HG03175 (cell line): ENCODE data around the gene UPK2.

ENCODE experiments used
- ATAC-seq: cut with Tn5 transposase; IDR thresholded peaks from one replicate; pipeline ENCODE4 v1.9.1; 2021; ENCODE audit warnings: mild to moderate bottlenecking, moderate library complexity; ENCODE audit not compliant: unreplicated experiment

UPK2 gene

DNA sequence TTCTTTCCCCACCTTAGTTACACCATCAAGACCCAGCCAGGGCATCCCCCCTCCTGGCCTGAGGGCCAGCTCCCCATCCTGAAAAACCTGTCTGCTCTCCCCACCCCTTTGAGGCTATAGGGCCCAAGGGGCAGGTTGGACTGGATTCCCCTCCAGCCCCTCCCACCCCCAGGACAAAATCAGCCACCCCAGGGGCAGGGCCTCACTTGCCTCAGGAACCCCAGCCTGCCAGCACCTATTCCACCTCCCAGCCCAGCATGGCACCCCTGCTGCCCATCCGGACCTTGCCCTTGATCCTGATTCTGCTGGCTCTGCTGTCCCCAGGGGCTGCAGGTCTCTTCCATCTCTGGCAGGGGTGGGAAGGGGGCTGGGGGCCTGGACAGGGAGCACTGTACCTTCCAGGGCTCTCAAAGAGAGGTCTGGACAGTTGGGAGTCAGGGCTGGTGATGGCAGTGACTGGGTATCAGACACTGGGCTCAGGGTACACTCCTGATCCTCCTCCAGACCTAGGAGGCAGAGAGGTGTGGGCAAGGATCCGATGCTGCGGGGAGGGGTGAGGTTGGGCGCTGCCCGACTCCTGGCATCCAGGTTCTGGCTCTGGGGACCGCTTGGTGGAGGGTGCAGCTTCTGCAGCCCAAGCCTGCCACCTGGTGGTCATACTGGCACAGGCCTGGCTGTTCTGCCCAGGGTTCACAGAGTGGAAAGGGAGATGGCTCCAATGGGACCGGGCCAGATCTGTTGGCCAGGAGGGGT, at the start of gene UPK2:
TSS of gene UPK2 (plus strand) at position 205 of the 753 bp plus-strand sequence. CDS start at position 258, 53 bp downstream.
- peak; percentile 76 for ATAC-seq

GRCh38 chr11:118907051-118908042, 48.8 kb upstream of the UPK2 start:
- peak; percentile 83 for ATAC-seq

DNA sequence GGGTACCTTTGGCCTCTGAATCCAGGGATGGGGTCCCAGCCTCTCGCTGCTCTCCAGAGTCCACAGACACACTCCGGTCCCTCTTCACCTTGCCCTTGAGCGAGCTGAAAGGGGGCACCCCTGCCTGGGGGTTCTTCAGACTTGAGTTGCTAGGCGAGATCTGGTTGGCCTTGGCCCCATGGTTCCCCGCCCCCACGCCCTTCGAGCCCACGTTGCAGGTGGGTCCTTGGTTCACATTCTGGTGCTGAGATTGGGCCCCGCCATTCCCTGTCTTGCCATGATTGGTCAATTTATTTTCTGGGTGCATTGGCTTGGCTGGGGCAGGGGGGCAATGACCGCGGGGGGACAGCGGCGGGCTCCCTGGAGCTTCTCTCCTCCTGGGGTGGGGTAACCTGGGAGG, 47.8 kb upstream of the UPK2 start:
- no peak for ATAC-seq

DNA sequence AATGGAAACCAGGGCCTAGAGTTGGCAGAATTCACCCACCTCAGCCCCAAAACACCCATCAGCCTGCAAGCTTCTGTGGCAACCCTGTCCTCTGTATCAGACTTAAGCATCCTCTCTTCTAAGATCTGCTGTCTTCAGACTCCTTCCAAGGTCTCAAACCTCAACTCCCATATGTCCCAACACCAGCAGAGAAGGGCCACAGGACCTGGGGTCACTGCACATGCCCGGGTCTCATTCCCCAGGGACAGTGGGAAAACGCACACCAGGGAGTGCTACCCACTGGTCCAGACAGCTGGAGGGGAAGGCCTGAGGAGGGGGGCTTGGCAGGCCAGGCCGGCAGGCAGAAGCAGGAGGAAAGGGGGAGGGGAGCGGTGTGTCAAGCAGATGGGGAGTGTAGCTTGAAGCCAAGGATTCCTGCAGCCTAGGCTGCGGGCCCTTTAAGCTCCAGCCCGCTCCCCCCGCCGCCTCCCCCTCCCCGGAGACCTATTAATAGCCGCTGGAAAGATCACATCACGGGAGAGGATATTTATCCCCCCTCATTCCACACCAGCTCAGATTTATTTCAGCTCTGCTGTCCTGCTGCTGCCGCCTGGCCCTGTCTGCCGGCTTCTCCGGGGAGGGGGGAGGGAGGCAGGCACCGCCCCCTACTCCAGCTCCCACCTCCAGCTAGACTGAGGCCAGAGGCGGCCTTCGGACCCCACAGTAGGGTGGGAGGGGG, 47.0 kb upstream of the UPK2 start:
- ATAC-seq: no peak

GRCh38 chr11:118909619-118910308, 46.3 kb upstream of the UPK2 start:
- ATAC-seq: no peak

DNA sequence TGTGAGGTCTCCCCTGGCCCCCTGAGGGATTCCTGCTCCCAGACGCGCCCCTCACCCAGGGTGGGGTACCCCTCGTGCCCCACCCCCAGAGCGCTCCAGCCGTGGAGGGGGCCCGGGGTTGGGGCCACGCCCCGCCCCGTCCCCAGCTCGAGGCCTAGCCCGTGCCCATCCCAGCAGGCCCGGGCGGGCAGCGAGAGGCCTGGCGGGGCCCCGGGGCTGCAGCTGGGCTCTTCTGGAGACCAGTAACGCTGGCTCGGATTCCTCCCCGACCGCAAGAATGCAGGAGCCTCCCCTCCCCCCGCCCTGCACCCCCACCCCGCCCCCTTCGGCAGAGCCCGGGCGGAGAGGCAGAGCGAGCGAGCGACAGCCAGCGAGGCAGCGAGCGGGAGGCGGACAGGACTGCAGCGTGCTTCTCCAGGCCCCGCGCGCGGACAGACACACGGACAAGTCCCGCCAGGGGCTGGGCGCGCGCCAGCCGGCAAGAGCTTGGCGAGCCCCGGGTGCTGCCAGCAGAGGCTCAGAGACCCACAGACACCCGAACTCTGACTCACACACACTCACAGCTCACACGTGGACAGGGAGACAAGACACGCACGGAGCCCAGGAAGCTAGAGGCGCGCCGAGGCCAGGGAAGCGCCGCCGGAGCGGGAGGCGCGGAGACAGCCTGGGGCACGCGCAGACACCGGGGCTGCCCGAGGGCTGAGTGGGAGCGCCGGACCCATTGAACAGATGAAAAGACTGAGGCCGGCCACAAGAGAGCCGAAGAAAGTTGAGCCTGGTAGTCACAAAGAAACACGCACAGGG, 45.6 kb upstream of the UPK2 start:
- ATAC-seq: no peak

DNA sequence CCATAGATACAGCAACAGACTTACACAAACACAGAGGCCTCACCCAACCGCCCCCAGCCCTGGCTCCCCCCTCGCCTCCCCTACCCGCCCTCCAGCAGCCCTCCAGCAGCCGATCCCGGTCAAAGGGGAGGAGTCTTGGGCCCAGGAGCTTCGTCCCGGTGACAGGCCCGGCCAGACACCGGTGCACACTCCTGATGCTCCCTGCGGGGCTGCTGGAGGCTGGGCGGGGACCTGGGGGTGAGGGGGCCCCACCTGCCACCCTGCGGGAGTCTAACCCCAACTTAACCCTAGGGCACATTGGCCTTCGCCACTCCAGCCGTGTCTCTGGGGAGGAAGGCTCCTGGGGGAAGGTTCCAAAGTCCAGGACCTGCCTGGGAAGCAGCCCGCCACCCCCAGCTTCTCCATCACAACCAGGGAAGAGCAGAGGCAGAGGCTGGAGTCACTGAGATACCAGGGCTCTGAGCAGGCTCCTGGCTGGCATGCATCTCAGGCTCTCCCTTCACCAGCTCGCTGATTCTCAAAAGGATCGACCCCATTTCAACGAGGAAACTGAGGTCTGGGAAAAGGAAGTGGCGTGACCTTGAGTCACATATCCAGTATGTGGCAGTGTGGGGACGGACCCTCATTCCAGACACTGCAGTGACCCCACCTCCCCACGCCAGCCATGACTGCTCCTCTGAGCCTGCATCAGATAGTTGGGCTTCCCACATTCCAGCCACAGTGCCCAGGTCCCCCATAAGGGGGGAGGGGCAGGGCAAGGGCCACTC, 44.8 kb upstream of the UPK2 start:
- ATAC-seq: no peak

GRCh38 chr11:118911880-118912741, 44.0 kb upstream of the UPK2 start:
- ATAC-seq: no peak

GRCh38 chr11:118912742-118913410, 43.2 kb upstream of the UPK2 start:
- ATAC-seq: no peak

GRCh38 chr11:118913411-118914125, 42.5 kb upstream of the UPK2 start:
- ATAC-seq: no peak

DNA sequence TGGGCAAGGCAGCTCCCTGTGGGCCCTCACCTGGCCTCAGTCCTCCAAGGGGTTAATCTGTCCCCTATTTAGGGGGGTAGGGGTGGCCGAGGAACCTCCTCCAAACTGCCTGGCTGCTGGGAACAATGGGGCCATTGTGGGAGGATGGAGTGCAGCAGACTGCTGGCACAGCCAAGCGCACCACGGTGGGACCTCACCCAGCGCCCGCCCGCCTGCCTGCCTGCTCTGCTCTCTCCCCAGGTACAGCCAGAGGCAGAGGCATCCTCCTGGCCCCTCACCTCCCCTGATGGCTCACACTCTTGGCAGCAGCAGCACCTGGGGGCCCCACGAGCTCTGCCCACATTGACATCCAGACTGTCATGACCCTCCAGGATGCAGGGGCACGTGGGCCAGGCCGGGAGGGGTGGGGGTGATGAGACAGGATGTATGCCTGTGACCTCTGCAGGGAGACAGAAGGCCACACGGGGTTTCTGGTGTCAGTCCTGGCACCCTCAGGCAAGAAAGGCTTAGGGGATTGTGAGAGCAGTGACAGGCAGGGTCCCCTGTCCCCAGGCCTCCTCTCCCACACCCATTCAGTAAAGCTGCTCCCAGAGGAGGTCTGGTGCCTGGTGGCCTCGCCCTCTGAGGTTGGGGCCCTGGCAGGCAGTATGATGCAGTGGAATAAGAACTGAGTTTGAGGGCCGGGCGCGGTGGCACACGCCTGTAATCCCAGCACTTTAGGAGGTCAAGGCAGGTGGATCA, 41.8 kb upstream of the UPK2 start:
- ATAC-seq: peak; percentile 49

GRCh38 chr11:118914987-118915386, 41.1 kb upstream of the UPK2 start:
- ATAC-seq: no peak

DNA sequence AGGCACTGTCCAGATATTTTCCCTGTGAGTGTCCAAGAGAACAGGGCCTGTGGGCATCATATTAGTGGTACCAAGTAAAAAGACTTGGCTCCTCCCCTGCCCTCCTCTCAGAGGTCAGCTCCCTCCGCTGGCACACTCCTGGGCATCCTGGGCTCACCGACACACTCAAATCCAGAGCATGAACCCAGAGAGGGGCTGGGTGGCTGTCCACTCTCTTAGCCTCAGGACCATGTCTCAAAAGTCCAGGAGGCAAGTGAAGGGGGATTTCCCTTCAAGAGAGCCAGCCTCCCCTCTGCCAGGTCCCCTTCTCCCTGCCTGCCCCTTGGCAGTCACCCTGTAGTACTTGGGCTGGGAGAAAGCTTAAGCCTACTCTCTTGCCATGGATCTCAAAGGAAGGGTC, 40.7 kb upstream of the UPK2 start:
- no peak for ATAC-seq

GRCh38 chr11:118915941-118916841, 39.9 kb upstream of the UPK2 start:
- no peak for ATAC-seq

DNA sequence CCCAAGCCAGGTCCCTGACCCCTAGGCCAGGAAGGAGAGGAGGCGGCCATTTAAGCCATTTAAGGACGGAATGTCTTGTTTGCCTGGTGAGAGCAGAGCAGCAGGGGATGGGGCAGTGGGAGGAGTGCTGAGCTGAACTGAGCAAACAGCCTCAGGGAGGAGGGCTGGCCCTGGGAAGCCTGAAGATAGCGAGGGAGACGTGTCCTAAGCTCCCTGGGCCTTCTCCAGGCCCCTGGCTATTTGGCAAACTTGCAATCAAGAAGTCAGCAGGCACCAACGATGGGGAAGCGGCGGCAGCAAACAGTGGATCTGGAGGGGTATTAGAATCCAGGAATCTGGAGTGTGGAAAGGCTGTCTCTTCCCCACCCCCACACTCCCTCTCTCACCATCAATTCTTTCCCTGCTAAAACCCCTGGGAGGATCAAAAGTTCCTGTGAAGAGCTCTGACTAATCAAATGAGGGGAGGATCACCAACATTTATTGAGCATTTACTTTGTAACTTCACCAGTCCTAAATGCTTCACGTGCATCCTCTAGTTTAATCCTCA, 39.2 kb upstream of the UPK2 start:
- ATAC-seq: no peak
